Activated gamma-delta T cell (primary cell): ENCODE data around the gene CAV1.
"Not testable (repeated sequence)": the region's sequence is repeated elsewhere in the genome, so short reads cannot be mapped to it uniquely, and the experiment has no call there.

Experiments used
- DNase-seq: peaks from one replicate; lab custom pipeline; 2025; lab: John Stamatoyannopoulos, UW

The CAV1 gene

DNA sequence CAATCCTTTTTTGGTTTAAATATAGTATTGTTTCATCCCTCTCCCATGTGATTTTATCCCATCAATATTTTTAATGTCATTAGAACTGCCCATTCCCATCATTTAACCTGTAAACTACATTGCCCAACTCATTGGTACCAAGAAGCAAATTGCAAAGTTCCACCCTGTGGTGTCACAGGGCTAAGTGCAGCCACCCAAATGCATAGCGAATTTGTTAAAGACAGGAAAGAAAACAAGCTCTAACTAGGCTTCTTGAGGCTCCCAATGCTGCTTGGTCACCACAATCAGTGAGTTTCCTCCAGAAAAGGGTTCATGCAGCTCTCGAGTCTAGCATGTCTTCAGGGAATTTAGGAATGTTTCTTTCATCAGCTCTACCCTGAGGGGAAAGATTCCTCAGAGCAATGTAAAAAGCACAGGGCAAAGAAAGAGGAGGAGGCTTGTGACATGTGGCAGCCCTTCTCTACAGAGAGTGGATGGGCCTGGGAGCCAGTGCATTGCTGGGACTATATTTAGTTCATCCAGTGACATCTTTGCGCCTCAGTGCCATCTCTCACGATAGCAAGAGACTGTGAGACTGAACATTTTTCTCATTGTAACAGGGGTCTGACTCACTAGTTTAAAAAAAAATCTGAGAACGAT, 58.1 kb downstream of the CAV1 start:
- no peak for DNase-seq

GRCh38 chr7:116583653-116584052, 58.8 kb downstream of the CAV1 start:
- DNase-seq: no peak

DNA sequence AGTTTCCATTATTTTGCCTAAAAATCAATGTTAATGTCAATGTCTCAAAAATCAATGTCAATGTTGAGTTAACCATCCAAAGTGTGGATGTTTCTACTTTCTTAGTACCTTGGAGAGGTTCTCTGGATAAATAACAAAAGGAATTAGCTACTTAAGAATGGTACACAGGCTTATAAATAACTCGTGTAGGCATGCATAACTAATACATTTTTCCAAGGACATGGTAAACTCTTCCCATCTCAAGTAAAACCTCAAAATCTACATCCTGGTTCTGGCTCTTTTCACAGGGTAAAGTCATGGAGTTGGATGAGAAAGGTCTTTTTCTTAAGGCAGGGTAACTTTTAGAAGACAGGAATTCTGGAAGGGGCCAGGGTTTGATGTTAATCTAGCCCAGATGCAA, 59.9 kb downstream of the CAV1 start:
- no peak for DNase-seq

DNA sequence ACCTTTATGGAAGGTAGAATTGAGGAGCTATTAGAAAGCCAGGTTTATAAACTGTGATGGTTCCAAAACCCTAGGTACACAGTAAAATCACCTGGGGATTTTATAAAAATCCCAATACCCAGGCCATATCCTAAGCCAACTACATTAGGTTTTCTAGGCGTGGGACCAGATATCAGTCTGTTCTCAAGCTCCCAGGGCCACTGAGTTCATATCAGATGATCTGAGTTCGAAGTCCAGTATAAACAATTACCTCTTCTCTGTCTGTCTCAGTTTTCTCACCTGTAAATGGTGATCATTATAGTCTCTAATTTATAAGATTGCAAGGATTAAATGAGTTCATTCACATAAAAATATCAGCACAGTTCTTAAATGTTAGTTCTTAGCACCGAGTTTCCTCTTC, 60.6 kb downstream of the CAV1 start:
- no peak for DNase-seq

GRCh38 chr7:116585967-116586366, 61.1 kb downstream of the CAV1 start:
- DNase-seq: no peak

- DNase-seq: not testable (repeated sequence)
Measured at GRCh38 chr7:116587200-116587599, 62.4 kb downstream of the CAV1 start.

DNA sequence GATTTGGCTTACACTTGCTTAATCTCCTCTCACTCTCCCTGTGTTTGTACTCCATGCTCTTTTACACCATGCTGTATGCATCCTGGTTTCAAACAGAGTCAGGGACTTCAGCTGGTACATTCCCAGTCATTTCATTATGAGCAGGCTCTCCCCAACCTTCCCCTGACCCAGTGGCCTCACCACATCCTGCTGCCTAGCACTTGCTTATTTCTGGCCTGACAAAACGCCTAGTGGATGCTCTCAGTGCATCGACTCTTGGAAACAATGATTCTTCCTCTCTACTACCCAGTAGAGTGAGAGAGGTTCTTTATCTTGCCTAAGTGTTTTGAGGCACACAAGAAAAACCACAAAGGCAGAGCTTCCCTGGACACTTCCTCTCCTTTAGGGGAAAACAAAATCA, 63.4 kb downstream of the CAV1 start:
- no peak for DNase-seq

- DNase-seq: no peak
Measured at GRCh38 chr7:116588641-116589594, 64.1 kb downstream of the CAV1 start.

DNA sequence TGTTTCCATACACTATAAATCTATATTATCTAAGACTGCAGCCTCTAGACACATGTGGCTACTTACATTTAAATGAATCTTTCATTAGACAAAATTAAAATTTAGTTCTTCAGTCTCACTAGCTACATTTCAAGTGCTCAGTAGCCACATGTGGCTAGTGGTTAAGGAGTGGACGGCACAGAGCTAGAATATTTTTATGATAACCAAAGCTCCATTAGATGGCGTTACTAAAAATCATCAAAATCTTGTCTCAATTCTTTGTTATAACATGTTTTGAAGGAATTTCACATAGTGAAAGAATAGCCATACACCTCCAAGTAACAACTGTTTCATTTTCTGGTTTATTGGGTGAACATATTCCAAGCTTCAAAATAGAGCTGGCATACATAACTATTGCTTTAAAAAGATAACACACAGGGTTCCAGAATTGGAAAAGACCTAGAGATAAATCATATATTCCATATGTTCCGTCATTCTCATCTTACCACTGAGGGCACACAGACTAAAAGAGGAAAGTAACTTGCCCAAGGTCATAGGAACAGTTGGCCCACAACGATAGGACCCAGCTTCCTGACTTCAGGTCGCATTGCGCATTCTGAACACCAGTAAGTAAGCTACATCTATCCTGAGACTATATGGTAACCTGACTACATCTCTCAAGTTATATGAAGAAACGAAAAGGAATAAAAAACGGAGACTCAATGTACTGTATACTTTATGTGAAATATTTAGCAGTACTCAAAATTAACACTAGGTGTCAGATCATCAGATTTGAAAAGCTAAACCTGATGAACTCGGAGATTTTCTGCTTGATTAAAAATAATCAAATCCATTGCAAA, 66.6 kb downstream of the CAV1 start:
- no peak for DNase-seq

GRCh38 chr7:116592041-116592355, 67.2 kb downstream of the CAV1 start:
- no peak for DNase-seq

DNA sequence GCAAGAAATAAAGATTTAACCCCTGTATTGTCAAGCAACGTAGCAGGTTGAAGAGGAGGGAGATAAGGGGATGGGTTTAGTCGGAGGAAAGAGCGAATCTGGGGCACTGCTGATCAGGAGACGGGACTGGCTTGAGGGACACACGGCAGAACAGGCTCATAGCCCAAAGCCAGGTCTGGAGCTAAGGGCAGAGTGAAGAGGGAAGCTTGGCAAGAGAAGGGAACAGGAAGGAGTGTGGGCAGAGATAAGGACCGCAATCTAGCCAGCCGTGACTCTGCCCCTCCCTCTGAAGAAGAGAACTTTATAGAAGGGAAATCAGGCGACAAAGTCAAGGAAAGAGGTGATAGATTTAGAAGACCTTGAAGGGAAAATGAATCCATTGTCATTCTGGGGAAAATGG, 67.6 kb downstream of the CAV1 start:
- DNase-seq: no peak

- no peak for DNase-seq
Measured at GRCh38 chr7:116593359-116594075, 68.7 kb downstream of the CAV1 start.

GRCh38 chr7:116595063-116595462, 70.2 kb downstream of the CAV1 start:
- DNase-seq: no peak

GRCh38 chr7:116597384-116597783, 72.5 kb downstream of the CAV1 start:
- no peak for DNase-seq

DNA sequence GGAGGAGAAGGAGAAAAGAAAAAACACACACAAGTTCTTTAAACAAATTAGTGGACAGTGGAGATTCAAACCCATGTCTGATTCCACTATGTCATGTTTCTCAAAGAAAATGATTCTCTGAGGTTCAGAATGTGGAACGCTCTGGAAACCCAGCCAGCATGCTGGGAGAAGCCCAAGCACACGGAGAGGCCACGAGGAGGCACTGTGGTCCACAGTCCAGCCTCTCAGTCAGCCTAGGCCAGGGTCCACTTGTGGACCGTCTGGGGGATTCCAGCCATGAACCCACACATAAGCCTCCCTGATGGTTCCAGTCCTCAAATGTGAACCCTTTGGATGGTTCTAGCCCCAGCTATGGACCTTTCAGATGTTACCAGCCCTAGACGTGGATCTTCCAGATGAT, 73.4 kb downstream of the CAV1 start:
- DNase-seq: no peak

GRCh38 chr7:116598861-116599260, 74.0 kb downstream of the CAV1 start:
- no peak for DNase-seq

DNA sequence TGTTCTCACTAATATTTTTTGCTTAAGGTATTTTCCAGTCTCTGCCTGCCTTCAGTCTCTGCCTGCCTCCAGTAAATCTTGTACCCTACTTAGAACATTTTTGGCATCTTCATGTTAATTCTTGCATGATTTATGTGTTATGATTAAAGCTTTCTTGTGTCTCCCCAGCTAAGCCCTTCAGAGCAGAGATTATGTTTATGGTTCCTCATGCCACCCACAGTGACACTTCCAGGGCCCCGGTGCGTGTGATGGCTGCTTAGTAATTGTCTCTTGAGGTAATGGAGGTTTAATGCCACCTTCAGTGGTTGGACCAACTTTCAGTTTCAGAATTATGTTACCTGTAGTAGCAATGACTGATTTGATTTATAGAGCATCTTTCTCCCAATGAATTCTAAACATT, 76.6 kb downstream of the CAV1 start:
- no peak for DNase-seq

DNA sequence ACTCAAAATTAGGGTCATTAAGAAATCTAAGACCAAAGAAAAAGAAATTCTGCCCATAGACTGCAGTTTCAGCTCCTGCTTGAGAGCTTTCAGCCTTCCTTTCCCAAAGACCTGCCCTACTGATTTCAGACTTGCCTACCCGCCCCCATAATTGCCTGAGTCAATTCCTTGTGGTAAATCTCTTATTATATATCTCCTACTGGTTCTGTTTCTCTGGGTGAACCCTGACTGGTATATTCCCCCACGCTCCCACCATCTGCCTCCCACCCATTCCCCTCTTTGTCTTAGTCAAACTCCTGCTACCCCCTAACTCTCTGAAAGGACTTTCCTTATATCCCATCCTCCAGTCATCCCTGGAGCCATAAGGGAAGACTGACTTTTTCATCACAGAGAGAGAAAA, 82.5 kb downstream of the CAV1 start:
- DNase-seq: no peak

- DNase-seq: no peak
Measured at GRCh38 chr7:116610210-116610609, 85.4 kb downstream of the CAV1 start.

- no peak for DNase-seq
Measured at GRCh38 chr7:116610721-116611120, 85.9 kb downstream of the CAV1 start.
